ENCODE measurements around the gene SETDB2.

GRCh38 chr13:49539313-49539712 lies 95.2 kb downstream of the SETDB2 start:
- no peak for TF ChIP-seq CTCF (IDR thresholded peaks at IDR 0.05 in 4 of 5, conservative IDR thresholded peaks at IDR 0.05 in 1 of 5)
- no peak for TF ChIP-seq POLR2A (IDR thresholded peaks at IDR 0.05)
